Airway epithelial cell (primary cell): ENCODE results near the gene SERTAD1. TPM values are rescaled to one million over a fixed set of nuclear protein-coding genes. Genes with fewer than 3 reads are reported as not detected.

ENCODE experiments used
- total RNA-seq: library from RNA; depleted of rRNA; stranded (reverse); fragments of >200 nt; gene quantifications from 2 replicates; pipeline ENCODE4 v1.2.3, GENCODE V29; 2015

SERTAD1 gene
- 33.6 and 36.6 TPM in 2 replicates for total RNA-seq

GRCh38 chr19:40425450-40426287, at the start of gene SERTAD1:
SERTAD1 (minus strand) TSS chr19:40425992; CDS start chr19:40423546, 2,446 bp downstream.

DNA sequence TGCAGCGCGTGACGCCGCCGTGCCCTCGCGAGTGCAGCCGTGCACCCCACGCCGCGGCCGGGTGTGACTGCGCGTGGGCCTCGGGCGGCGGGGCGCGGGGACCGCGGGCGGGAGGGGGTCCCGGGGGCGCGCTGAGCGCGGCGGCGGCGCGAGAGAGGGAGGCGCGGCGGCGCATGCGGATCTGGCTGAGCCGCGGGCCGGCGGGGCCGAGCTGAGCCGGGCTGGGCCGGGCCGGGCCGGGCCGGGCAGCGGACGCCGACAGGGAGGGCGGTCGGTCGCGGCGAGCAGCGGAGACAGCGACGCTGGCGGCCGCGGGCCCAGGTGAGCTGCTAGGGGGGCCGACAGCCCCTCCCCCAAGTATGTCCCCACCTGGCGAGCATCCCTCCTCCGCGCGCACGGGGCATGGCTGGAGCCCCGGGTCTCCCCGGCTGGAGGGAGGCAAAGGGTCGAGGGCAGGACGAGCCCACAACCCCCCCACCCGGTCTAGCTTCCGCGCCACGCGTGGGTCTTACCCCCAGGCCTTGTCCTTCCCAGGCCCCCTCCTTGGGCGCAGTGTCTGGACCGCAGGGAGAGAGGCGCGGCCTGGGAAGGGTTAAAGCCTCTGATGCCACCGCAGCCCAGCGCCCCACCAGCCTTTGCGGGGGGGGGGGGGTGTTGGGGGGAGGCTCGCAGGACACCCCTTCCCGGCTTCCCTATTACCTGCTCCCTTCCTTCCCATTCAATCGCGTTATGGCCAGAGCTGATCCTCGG, 41.4 kb upstream of the SERTAD1 start, which contains the start of gene SPTBN4:
Gene SPTBN4 (plus strand): TSS at position 17 of the 750 bp plus-strand sequence. CDS start 5,621 bp downstream, outside the sequence.

DNA sequence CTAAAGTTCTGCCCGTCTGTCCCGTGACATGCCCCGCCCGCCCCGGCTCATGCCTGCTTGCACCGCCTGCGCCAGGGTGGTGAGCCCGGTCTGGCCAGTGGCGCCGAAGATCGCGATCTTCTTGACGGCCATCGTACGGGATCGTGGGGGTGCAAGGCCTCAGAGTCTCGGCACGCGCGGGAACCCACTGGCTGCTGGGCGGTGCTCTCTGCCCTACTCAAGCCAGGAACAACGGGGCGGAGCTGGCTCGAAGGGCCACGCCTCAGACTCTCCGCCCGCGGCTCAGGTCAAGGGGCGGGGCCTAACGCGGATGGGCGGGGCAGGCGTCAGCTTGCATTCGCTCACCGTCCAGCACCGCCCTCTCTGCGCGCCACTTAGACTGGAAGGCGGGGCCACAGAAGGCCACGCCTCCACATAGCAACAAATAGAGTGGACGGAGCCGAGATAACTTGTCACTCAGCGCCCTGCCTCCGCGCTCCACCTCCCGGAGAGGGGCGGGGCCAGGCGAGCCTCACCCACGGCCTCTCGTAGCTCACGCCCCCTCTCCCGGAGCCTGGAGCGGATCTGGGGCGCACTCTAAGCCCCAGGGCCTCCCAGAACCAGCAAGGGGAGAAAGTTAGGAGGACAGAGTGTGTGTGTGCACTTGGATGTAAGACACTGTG, 39.9 kb upstream of the SERTAD1 start, which contains the start of gene BLVRB:
Gene BLVRB (minus strand): TSS at position 189 of the 662 bp plus-strand sequence. CDS start 57 bp downstream, at position 132.

DNA sequence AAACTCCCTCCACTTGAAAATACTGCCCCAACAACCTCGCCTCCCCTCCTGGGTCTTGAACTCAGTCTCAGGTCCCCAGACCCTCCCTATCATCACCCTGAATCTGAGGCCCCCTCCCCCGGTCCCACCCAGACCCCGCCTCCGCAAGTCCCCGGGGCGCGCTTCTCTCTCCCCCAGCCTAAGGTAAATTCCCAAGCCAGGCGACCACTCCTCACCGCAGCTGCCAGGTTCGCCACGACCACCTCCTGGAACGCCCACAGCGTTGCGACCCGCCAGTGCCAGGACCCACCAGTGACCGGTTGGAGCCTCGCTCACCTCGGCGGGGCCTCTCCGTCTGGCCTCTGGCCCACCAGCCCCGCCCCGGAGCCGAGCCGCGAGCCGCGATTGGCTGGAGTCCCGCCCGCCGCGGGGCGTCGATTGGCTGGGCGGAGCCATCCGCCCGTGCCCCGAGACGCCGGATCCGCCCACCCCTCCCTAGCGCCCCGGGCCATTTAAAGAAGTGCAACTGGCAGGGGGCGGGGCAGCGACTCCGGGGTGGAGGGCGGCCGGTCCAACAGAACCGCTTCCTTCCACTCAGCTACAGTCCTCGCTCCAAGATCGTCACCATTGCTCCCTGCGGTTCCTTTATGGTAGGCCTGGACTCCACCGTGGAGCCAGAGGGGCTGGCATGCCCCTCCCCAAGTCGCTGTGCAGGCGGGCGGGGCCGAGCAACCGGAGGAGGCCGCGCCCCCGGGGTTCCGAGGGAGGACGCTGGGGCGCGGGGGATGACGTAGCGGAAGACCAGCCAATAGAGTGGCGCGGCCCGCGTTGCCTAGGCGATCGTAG, 18.4 kb upstream of the SERTAD1 start, which contains the start of gene SERTAD3:
Gene SERTAD3 (minus strand): TSS at position 336 of the 825 bp plus-strand sequence. CDS start 2,255 bp downstream, outside the sequence.

GRCh38 chr19:40413291-40413845, 12.4 kb downstream of the SERTAD1 start, which contains the start of gene PRX:
PRX (minus strand) TSS chr19:40413378; CDS start chr19:40407932, 5,446 bp downstream.

DNA sequence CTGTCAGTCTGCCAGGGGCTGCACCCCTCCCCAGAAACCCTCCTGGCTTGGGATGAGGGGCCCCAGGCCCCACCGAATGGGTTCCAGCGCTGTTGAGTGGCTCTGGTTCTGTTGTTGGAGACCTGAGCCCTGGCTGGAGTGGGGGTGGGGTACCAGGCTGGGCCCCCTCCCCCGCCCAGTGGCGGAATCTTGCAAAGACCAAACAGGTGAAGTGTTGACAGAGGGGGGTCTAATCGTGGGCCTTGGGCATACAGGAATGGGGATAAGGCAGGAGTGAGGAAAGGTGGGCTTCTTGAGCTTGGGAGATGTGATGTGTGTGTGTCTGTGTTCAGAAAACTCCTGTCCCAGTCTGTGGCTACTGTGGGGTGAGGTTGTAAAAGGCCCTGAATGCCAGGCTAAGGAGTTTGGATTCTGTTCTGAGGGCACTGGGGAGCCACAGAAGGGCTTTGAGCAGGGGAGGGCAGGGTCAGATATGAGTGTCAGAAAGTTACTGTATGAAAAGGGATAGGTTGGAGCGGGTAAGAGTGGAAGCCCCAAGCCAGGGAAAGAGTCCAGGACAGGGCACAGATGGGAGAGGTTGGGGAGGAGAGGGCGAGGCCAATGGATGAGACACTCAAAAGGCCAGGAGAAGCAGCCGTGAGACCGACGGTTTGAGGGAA, 35.6 kb downstream of the SERTAD1 start, which contains the start of gene HIPK4:
Gene HIPK4 (minus strand): TSS at position 98 of the 659 bp plus-strand sequence. CDS start 279 bp downstream, outside the sequence.

Other genes with a start within 250 kb of the SERTAD1 start
- gene MAP3K10, start 234.6 kb downstream of the SERTAD1 start, total RNA-seq = 6.0 and 8.5 TPM in 2 replicates
- not detected in 2 replicates for gene TTC9B, start 207.6 kb downstream of the SERTAD1 start, total RNA-seq
- gene CCNP, start 199.3 kb downstream of the SERTAD1 start, total RNA-seq = not detected in 2 replicates
- 51.4 and 75.7 TPM in 2 replicates for gene AKT2, start 140.6 kb downstream of the SERTAD1 start, total RNA-seq
- gene C19orf47, start 77.6 kb downstream of the SERTAD1 start, total RNA-seq = 5.9 and 19.9 TPM in 2 replicates
- 306 and 337 TPM in 2 replicates for gene PLD3, start 77.3 kb downstream of the SERTAD1 start, total RNA-seq
- gene HIPK4, start 35.8 kb downstream of the SERTAD1 start, total RNA-seq = not detected in 2 replicates
- 1.4 and 1.6 TPM in 2 replicates for gene PRX, start 12.6 kb downstream of the SERTAD1 start, total RNA-seq
- 24.3 and 27.8 TPM in 2 replicates for gene SERTAD3, start 18.3 kb upstream of the SERTAD1 start, total RNA-seq
- gene BLVRB, start 39.8 kb upstream of the SERTAD1 start, total RNA-seq = 191 and 239 TPM in 2 replicates
- gene SPTBN4, start 41.0 kb upstream of the SERTAD1 start, total RNA-seq = 0.07 and 0.28 TPM in 2 replicates
- gene SHKBP1, start 150.9 kb upstream of the SERTAD1 start, total RNA-seq = 82.3 and 82.8 TPM in 2 replicates
- 77.5 and 90.4 TPM in 2 replicates for gene LTBP4, start 175.4 kb upstream of the SERTAD1 start, total RNA-seq